ENCODE data around the gene ACTR8.

GRCh38 chr3:53919741-53920140, 37.8 kb upstream of the ACTR8 start:
- TF ChIP-seq CTCF (optimal IDR thresholded peaks at IDR 0.05 in 1 of 3, IDR thresholded peaks at IDR 0.05 in 1 of 3, conservative IDR thresholded peaks at IDR 0.05 in 1 of 3; ENCODE audit: extremely low read depth in 1 of 3, insufficient read depth in 2 of 3, low read length in 3 of 3), result no peak
- no peak for TF ChIP-seq EZH2 (IDR thresholded peaks at IDR 0.05; ENCODE audit: low read length)

Data from keratinocyte (primary cell).